ENCODE measurements around the gene MOCS3. TPM values are rescaled to one million over a fixed set of nuclear protein-coding genes. Genes with fewer than 3 reads are reported as not detected.

MOCS3 gene
- total and polyA plus RNA-seq, 7 experiments from 2014 or later: 2.5 to 8.9 (median 5.2) TPM

DNA sequence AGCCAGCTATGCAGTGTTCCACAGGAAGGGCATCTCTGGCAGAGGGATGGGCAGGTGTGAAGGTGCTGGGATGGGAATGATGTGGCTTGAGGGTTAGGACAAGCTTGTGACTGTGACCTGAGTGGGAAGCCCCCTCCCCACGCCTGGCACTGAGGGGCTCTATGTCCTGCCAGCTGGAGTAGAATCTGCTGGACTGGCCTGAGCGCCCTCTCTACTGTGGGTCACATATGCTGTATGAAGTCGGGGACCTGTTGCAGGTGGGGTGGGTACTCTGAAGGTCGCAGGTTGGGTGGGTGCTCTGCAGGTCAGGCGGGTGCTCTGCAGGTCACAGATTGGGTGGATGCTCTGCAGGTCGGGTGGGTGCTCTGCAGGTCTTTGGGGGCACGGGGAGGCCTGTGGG, 44.0 kb downstream of the MOCS3 start:
- no peaks in the 10 kb centered on the region for H3K4me1 ChIP-seq (ENCODE audit: control insufficient read depth in 2 of 2, insufficient read depth in 2 of 2, low read length in 2 of 2)
- no peaks in the 10 kb centered on the region for H3K4me1 Mint-ChIP-seq
- H3K9me3 ChIP-seq (ENCODE audit: control insufficient read depth in 2 of 3, low read length in 3 of 3): no peaks in the 10 kb centered on the region
- no peak for DNase-seq
- H3K27me3 ChIP-seq (ENCODE audit: control insufficient read depth in 2 of 2, insufficient read depth in 2 of 2, low read length in 2 of 2): no peaks in the 10 kb centered on the region
- ATAC-seq: no peak
- H3K27me3 Mint-ChIP-seq: peaks cover 2 to 50% (median 32%) of the 10 kb centered on the region in 5 donors
- intact Hi-C loops (cut with micrococcal nuclease): no loop called here
- H3K4me3 Mint-ChIP-seq: no peak overlapping the region
- CTCF ChIA-PET: no interaction called here
- H3K27ac ChIP-seq (ENCODE audit: low read depth, low read length): no peak overlapping the region
- no peak overlapping the region for H3K4me3 ChIP-seq (ENCODE audit: low read length)
- H3K27ac Mint-ChIP-seq: no peak overlapping the region
- POLR2A ChIA-PET: no interaction called here
- H3K36me3 Mint-ChIP-seq: no peaks in the 10 kb centered on the region
- no peaks in the 10 kb centered on the region for H3K36me3 ChIP-seq (ENCODE audit: control insufficient read depth in 2 of 3, insufficient read depth in 3 of 3, low read length in 3 of 3)
- H3K9me3 Mint-ChIP-seq: no peaks in the 10 kb centered on the region

DNA sequence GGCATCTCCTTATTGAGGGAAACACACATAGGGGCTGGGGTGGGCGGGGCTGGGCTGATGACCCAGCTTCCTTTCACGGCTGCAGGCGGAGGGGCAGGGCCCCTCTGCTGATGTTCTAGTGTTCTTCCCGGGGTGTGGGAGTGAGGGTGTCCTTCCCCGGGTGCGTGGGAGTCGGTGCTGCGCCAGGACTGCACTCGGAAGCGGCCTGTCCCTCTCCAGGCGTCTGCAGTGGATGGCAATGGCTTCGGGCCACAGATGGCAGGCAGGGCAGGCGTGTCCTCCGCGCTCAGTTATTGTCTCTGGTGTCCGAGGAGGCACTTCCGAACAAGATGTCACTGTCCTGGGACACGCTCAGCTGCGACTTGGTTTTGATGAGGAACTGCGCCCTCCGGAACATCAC, 45.1 kb downstream of the MOCS3 start:
- peaks cover 2 to 47% (median 30%) of the 10 kb centered on the region in 5 donors for H3K27me3 Mint-ChIP-seq
- H3K9me3 Mint-ChIP-seq: no peaks in the 10 kb centered on the region
- H3K4me1 Mint-ChIP-seq: no peaks in the 10 kb centered on the region
- Histone ChIP-seq H3K9me3 (ENCODE audit: control insufficient read depth in 2 of 3, low read length in 3 of 3) (no peaks in the 10 kb centered on the region), H3K27ac (ENCODE audit: low read depth, low read length) (no peak overlapping the region), H3K4me1 (ENCODE audit: control insufficient read depth in 2 of 2, insufficient read depth in 2 of 2, low read length in 2 of 2) (no peaks in the 10 kb centered on the region), H3K4me3 (ENCODE audit: low read length) (no peak overlapping the region), H3K36me3 (ENCODE audit: control insufficient read depth in 2 of 3, insufficient read depth in 3 of 3, low read length in 3 of 3) (no peaks in the 10 kb centered on the region), H3K27me3 (ENCODE audit: control insufficient read depth in 2 of 2, insufficient read depth in 2 of 2, low read length in 2 of 2) (no peaks in the 10 kb centered on the region)
- no peak overlapping the region for H3K27ac Mint-ChIP-seq
- no peak overlapping the region for H3K4me3 Mint-ChIP-seq
- ChIA-PET POLR2A (no interaction called here), CTCF (interaction anchor here (0.6 kb wide), 1 partner anchor 22 kb away, joined by 3 read pairs; no protein-coding TSS in a partner anchor)
- no peaks in the 10 kb centered on the region for H3K36me3 Mint-ChIP-seq
- intact Hi-C loops (cut with micrococcal nuclease): no loop called here
- ATAC-seq (no peak), DNase-seq (no peak)

DNA sequence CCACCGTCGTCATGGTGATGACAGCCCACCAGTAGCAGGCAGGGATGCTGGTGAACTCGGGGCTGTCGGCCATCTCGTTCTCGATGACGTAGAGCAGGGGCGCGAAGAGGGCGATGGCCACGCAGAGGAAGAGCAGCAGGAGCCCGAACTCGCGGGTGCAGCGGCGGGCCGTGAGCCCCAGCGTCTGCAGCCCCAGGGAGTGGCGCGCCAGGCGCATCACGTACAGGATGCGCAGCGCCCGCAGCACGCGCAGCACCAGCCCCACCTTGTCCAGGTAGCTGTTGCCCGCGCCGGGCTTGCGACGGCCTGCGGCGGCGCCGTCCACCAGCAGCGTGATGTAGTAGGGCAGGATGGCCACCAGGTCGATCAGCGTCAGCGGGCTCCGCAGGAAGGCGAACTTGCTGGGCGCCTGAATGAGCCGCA, 45.7 kb downstream of the MOCS3 start:
- H3K36me3 ChIP-seq (ENCODE audit: control insufficient read depth in 2 of 3, insufficient read depth in 3 of 3, low read length in 3 of 3): no peaks in the 10 kb centered on the region
- no peak overlapping the region for H3K27ac Mint-ChIP-seq
- no peak for DNase-seq
- intact Hi-C loops (cut with micrococcal nuclease): no loop called here
- H3K4me3 ChIP-seq (ENCODE audit: low read length): no peak overlapping the region
- no peaks in the 10 kb centered on the region for H3K9me3 ChIP-seq (ENCODE audit: control insufficient read depth in 2 of 3, low read length in 3 of 3)
- ChIA-PET POLR2A (no interaction called here), CTCF (no interaction called here)
- no peak for ATAC-seq
- no peaks in the 10 kb centered on the region for H3K4me1 Mint-ChIP-seq
- peaks cover 2 to 41% (median 25%) of the 10 kb centered on the region in 5 donors for H3K27me3 Mint-ChIP-seq
- H3K27me3 ChIP-seq (ENCODE audit: control insufficient read depth in 2 of 2, insufficient read depth in 2 of 2, low read length in 2 of 2): no peaks in the 10 kb centered on the region
- no peak overlapping the region for H3K4me3 Mint-ChIP-seq
- H3K36me3 Mint-ChIP-seq: no peaks in the 10 kb centered on the region
- no peaks in the 10 kb centered on the region for H3K4me1 ChIP-seq (ENCODE audit: control insufficient read depth in 2 of 2, insufficient read depth in 2 of 2, low read length in 2 of 2)
- H3K9me3 Mint-ChIP-seq: no peaks in the 10 kb centered on the region
- H3K27ac ChIP-seq (ENCODE audit: low read depth, low read length): no peak overlapping the region

DNA sequence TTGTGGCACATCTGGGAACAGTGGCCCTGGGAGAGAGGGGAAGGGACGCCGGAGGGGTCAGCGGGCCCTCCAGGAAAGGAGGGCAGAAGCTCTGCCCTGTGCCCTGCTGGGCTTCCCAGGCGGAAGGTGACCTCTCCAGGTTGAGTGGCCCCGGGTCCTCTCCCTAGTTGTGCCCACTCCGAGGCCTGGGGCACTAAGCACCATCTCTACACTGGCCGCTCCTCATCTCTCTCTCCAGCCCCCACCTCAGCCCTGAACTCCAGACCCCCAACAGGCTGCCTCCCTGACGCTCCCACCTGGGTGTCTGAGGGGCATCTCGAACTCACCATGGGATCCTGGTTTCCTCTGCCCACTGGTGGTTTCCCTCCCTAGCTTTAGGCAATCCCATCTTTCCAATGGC, 46.2 kb downstream of the MOCS3 start:
- Histone ChIP-seq H3K9me3 (ENCODE audit: control insufficient read depth in 2 of 3, low read length in 3 of 3) (no peaks in the 10 kb centered on the region), H3K36me3 (ENCODE audit: control insufficient read depth in 2 of 3, insufficient read depth in 3 of 3, low read length in 3 of 3) (no peaks in the 10 kb centered on the region), H3K27me3 (ENCODE audit: control insufficient read depth in 2 of 2, insufficient read depth in 2 of 2, low read length in 2 of 2) (no peaks in the 10 kb centered on the region), H3K27ac (ENCODE audit: low read depth, low read length) (no peak overlapping the region), H3K4me1 (ENCODE audit: control insufficient read depth in 2 of 2, insufficient read depth in 2 of 2, low read length in 2 of 2) (no peaks in the 10 kb centered on the region), H3K4me3 (ENCODE audit: low read length) (no peak overlapping the region)
- ChIA-PET POLR2A (no interaction called here), CTCF (no interaction called here)
- no peaks in the 10 kb centered on the region for H3K4me1 Mint-ChIP-seq
- no peak for ATAC-seq
- no peaks in the 10 kb centered on the region for H3K9me3 Mint-ChIP-seq
- intact Hi-C loops (cut with micrococcal nuclease): no loop called here
- H3K36me3 Mint-ChIP-seq: no peaks in the 10 kb centered on the region
- DNase-seq: no peak
- no peak overlapping the region for H3K4me3 Mint-ChIP-seq
- H3K27ac Mint-ChIP-seq: no peak overlapping the region
- H3K27me3 Mint-ChIP-seq: peaks cover 2 to 36% (median 22%) of the 10 kb centered on the region in 5 donors

DNA sequence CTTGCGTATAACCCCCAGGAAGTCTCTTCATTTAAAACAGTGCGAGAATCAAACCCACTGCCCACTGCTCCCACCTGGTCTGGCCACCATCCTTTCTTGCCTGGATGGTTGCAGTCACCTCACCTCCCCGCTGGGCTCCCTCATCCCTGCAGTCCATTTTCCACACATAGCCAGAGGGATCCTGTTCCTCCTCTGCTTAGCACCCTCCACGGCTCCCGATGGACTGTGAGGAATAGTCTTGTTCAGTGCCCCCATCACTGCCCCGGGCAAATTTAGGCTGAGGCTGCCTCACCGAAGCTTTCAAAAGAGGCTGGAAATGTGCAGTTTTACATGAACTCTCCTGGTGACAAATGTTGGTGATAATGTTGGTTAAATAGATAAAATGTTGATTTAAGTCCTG, 46.6 kb downstream of the MOCS3 start:
- Histone ChIP-seq H3K36me3 (ENCODE audit: control insufficient read depth in 2 of 3, insufficient read depth in 3 of 3, low read length in 3 of 3) (no peaks in the 10 kb centered on the region), H3K27me3 (ENCODE audit: control insufficient read depth in 2 of 2, insufficient read depth in 2 of 2, low read length in 2 of 2) (no peaks in the 10 kb centered on the region), H3K4me3 (ENCODE audit: low read length) (no peak overlapping the region), H3K27ac (ENCODE audit: low read depth, low read length) (no peak overlapping the region), H3K4me1 (ENCODE audit: control insufficient read depth in 2 of 2, insufficient read depth in 2 of 2, low read length in 2 of 2) (no peaks in the 10 kb centered on the region), H3K9me3 (ENCODE audit: control insufficient read depth in 2 of 3, low read length in 3 of 3) (no peaks in the 10 kb centered on the region)
- no peak for ATAC-seq
- no peak for DNase-seq
- H3K27me3 Mint-ChIP-seq: peaks cover 2 to 32% (median 22%) of the 10 kb centered on the region in 5 donors
- no peak overlapping the region for H3K4me3 Mint-ChIP-seq
- no peaks in the 10 kb centered on the region for H3K4me1 Mint-ChIP-seq
- intact Hi-C loops (cut with micrococcal nuclease): no loop called here
- no peaks in the 10 kb centered on the region for H3K9me3 Mint-ChIP-seq
- ChIA-PET POLR2A (no interaction called here), CTCF (no interaction called here)
- H3K27ac Mint-ChIP-seq: no peak overlapping the region
- no peaks in the 10 kb centered on the region for H3K36me3 Mint-ChIP-seq

DNA sequence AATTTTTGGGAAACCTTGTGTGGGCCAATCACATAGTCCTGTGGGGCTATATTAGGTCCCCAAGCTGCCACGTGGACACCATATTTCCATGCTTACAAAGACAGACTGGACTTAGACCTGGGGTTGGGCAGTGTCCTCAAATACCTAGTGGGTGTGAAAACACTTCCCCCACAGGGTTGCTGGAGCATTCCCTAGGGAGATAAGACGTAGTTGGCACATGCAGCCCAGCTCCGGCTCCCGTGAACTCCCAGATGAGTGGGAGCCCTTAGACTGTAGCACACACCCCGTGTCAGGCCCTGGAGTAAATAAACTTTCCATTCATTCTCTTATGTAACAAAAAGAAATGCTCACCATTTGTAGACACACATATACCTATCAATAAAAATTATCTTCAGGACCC, 50.1 kb downstream of the MOCS3 start:
- no peak overlapping the region for H3K4me3 ChIP-seq (ENCODE audit: low read length)
- no peak for ATAC-seq
- DNase-seq: no peak
- Mint-ChIP-seq H3K4me1 (no peaks in the 10 kb centered on the region), H3K4me3 (no peak overlapping the region), H3K27me3 (peaks cover 4 to 24% (median 9%) of the 10 kb centered on the region in 5 donors), H3K27ac (no peak overlapping the region), H3K36me3 (no peaks in the 10 kb centered on the region), H3K9me3 (no peaks in the 10 kb centered on the region)
- no peaks in the 10 kb centered on the region for H3K4me1 ChIP-seq (ENCODE audit: control insufficient read depth in 2 of 2, insufficient read depth in 2 of 2, low read length in 2 of 2)
- H3K27me3 ChIP-seq (ENCODE audit: control insufficient read depth in 2 of 2, insufficient read depth in 2 of 2, low read length in 2 of 2): no peaks in the 10 kb centered on the region
- no peaks in the 10 kb centered on the region for H3K36me3 ChIP-seq (ENCODE audit: control insufficient read depth in 2 of 3, insufficient read depth in 3 of 3, low read length in 3 of 3)
- ChIA-PET POLR2A (no interaction called here), CTCF (interaction anchor here (0.8 kb wide), 1 partner anchor 586 kb away, joined by 4 read pairs; no protein-coding TSS in a partner anchor)
- intact Hi-C loops (cut with micrococcal nuclease): no loop called here
- H3K9me3 ChIP-seq (ENCODE audit: control insufficient read depth in 2 of 3, low read length in 3 of 3): no peaks in the 10 kb centered on the region
- no peak overlapping the region for H3K27ac ChIP-seq (ENCODE audit: low read depth, low read length)

DNA sequence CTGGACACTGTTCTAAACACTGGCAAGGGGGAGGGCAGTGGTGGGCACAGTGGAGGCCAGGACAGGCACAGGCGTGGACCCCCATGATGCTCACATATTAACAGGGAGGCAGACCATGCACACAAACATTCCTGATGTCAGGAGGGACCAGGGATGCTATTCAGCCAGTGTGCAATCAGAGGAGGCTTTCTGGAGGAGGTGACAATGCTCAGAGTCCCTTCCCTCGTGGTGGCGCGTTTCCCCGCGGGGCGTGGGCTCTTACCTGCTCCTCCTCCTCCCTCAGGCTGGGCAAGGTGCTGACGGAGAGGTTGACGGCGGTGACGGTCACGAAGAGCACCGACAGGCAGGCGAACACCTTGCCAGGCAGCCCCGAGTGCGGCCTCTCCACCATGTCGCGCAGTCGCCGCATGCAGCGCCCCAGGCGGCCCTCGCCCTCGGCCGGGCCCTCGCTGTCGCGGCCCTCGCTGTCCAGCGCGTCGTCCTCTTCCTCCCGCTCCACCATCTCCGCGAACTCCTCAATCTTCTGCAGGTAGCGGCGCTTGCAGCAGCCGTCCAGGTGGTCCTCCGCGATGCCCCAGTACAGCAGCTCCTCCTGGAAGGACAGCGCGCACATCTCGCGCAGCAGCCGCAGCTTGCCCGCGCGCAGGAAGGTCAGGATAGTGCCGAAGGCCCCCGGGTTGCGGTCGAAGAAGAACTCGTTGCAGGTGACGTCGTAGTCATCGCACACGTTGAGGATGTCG, 50.9 kb downstream of the MOCS3 start:
- H3K4me1 Mint-ChIP-seq: peaks cover 0 to 2% (median 0%) of the 10 kb centered on the region in 7 donors
- no peak overlapping the region for H3K4me3 Mint-ChIP-seq
- peaks cover 4 to 31% (median 16%) of the 10 kb centered on the region in 5 donors for H3K27me3 Mint-ChIP-seq
- no peaks in the 10 kb centered on the region for H3K9me3 Mint-ChIP-seq
- no peak overlapping the region for H3K27ac Mint-ChIP-seq
- Histone ChIP-seq H3K36me3 (ENCODE audit: control insufficient read depth in 2 of 3, insufficient read depth in 3 of 3, low read length in 3 of 3) (no peaks in the 10 kb centered on the region), H3K27me3 (ENCODE audit: control insufficient read depth in 2 of 2, insufficient read depth in 2 of 2, low read length in 2 of 2) (no peaks in the 10 kb centered on the region), H3K4me1 (ENCODE audit: control insufficient read depth in 2 of 2, insufficient read depth in 2 of 2, low read length in 2 of 2) (no peaks in the 10 kb centered on the region), H3K4me3 (ENCODE audit: low read length) (no peak overlapping the region), H3K9me3 (ENCODE audit: control insufficient read depth in 2 of 3, low read length in 3 of 3) (no peaks in the 10 kb centered on the region), H3K27ac (ENCODE audit: low read depth, low read length) (no peak overlapping the region)
- POLR2A ChIA-PET: no interaction called here
- CTCF ChIA-PET: no interaction called here
- no peaks in the 10 kb centered on the region for H3K36me3 Mint-ChIP-seq
- DNase-seq (no peak), ATAC-seq (no peak)
- intact Hi-C loops (cut with micrococcal nuclease): no loop called here
